Mammary epithelial cell (primary cell): ENCODE data around the gene VCPKMT.

Experiments used
- EZH2 ChIP-seq: IDR thresholded peaks from 2 replicates; pipeline ENCODE4 v1.6.1; 2012; ENCODE audit warnings: low read length, inconsistent platforms, borderline replicate concordance
- TF ChIP-seq, protein P1 (sequence below), 2 donors: IDR thresholded peaks in 1 of 2; conservative IDR thresholded peaks in 1 of 2; 2 replicates each; pipeline ENCODE4 v1.5.1; 2011 to 2012; ENCODE audit warnings: inconsistent platforms in 2 of 2, low read length in 2 of 2, mild to moderate bottlenecking in 2 of 2, control low read depth in 1 of 2, low read depth in 1 of 2; ENCODE audit not compliant: insufficient read depth in 1 of 2; ENCODE audit errors: extremely low read depth in 1 of 2

DNA sequence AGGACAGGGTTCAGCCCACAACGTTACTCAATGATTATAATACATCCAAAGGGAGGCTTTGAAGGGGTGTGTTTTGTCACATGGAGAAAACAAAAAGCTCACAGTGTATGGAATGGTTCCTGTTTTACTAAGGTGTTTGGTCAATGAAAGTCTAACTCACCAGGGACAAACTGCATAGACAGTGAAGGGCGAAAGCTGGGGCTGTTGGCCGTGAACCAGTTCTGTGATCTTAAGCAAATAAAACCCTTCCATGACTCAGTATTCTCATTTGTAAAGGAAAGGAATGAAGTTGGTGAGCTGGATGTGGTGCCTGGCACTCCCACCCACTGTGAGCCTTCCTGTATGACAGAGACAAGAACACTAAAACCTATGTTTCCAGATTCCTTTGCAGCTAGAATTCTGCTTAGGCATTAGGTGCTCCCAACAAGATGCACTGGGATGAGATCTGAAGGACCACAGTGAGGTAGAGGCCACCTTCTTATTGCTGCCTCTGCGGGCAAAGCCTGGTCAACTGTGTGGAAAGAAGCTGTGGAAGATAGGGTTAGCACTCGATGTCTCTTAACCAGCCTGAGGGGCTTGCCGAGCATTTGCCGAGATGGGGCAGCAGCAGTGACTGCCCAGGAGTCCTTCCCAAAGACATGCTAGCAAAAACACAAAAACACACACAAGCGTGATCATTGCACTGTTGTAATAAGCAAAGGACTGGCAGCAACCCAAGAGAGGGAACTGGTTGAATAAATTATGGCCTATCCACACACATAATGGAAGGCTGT lies 48.5 kb downstream of the VCPKMT start:
- TF ChIP-seq, protein P1, sequence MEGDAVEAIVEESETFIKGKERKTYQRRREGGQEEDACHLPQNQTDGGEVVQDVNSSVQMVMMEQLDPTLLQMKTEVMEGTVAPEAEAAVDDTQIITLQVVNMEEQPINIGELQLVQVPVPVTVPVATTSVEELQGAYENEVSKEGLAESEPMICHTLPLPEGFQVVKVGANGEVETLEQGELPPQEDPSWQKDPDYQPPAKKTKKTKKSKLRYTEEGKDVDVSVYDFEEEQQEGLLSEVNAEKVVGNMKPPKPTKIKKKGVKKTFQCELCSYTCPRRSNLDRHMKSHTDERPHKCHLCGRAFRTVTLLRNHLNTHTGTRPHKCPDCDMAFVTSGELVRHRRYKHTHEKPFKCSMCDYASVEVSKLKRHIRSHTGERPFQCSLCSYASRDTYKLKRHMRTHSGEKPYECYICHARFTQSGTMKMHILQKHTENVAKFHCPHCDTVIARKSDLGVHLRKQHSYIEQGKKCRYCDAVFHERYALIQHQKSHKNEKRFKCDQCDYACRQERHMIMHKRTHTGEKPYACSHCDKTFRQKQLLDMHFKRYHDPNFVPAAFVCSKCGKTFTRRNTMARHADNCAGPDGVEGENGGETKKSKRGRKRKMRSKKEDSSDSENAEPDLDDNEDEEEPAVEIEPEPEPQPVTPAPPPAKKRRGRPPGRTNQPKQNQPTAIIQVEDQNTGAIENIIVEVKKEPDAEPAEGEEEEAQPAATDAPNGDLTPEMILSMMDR (conservative IDR thresholded peaks at IDR 0.05 in 1 of 2, IDR thresholded peaks at IDR 0.05 in 1 of 2; ENCODE audit: extremely low read depth in 1 of 2, insufficient read depth in 1 of 2, low read depth in 1 of 2, low read length in 2 of 2), result no peak
- no peak for TF ChIP-seq EZH2
